GM19467 (cell line): ENCODE measurements around the gene NHSL2.

Experiments used
- ATAC-seq: cut with Tn5 transposase; IDR thresholded peaks from one replicate; pipeline ENCODE4 v1.9.1; 2021; ENCODE audit warnings: mild to moderate bottlenecking, moderate library complexity; ENCODE audit not compliant: unreplicated experiment

Gene NHSL2

GRCh38 chrX:72125331-72126047 lies 214.8 kb downstream of the NHSL2 start:
- no peak for ATAC-seq

- no peak for ATAC-seq
Observed at GRCh38 chrX:72126048-72126415, 215.4 kb downstream of the NHSL2 start.

- peak; percentile 61 for ATAC-seq
Observed at GRCh38 chrX:72126539-72127140, 216.0 kb downstream of the NHSL2 start.

DNA sequence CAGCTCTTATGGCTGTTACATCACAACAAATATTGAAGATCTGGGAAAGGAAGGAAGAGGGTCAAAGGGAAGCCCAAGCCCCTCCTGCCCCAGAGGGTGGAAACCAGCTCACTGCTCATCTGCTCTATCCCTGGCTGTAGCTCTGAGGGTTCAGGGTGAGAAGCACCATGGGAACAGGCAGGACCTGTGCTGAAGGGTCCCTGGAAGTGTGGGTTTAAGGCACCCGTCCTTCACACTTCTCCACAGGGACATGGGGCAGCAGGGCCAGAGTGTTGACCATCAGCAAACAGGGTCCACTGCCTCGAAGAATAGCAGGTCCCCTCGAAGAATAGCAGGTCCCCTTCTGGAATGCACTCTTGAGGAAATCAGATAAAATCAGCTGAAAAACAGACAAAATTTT lies 216.7 kb downstream of the NHSL2 start:
- ATAC-seq, result no peak

DNA sequence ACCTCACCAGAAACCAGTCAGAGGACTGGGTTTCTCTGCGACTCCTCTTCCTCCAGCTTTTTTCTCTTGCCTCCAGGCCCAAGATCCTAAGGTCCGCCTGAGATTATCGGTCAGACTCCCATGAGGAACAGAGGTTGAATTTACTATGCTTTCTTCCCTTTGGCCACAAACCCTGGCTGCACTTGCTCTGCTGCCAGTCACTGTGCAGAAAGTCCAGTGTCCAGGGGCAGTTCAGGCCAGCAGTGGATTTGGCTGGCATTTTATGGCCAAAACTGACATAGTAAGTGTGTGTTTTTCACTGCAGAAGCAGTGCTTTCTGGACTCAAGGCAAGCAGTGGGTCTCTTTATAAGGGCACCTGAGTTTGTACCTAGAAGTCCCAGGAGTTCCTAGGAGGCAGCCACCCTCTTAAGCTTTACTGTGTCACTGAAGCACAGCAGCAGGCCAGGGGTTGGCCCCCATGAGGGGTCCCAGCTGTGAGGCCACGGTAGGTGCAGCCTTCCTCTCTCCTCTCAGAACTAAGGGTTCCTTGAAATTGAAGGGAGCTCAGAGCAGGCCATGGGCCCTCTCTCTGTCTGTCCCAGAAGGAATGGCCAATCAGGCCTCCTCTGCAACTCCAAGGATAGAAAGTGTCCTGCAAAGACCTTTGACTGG lies 217.7 kb downstream of the NHSL2 start:
- ATAC-seq, result no peak

- no peak for ATAC-seq
Observed at GRCh38 chrX:72128881-72129280, 218.2 kb downstream of the NHSL2 start.

GRCh38 chrX:72129661-72130060 lies 219.0 kb downstream of the NHSL2 start:
- no peak for ATAC-seq

- ATAC-seq, result no peak
Observed at GRCh38 chrX:72130156-72130761, 219.6 kb downstream of the NHSL2 start.

DNA sequence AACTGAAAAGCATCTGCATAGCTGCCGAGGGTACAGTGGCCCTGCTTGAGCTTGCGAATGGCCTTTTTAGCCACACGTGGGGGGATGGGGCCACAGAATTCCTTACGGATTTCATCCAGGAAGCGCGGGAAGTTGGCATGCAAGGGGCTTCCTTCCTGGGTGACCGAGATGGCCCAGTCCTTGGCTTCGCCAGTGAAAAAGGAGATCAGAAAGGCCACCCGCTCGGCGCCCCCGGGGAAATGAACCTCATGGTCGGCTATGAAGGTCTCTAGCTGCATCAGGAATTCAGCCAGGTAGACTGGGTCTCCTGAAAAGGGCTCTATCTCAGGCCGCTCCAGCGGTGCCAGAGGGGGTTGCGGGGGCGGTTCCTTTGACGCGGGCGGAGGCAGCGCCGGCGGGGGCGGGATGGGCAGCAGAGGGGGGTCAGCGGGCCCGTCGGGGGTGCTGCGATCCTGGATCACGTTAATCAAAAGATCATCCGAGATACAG lies 220.2 kb downstream of the NHSL2 start:
- no peak for ATAC-seq

- peak; percentile 38 for ATAC-seq
Observed at GRCh38 chrX:72131317-72132294, 221.0 kb downstream of the NHSL2 start, which contains the start of gene RTL5. TSS of gene RTL5 (minus strand) at chrX:72131915.

- no peak for ATAC-seq
Observed at GRCh38 chrX:72132456-72132855, 221.8 kb downstream of the NHSL2 start.

DNA sequence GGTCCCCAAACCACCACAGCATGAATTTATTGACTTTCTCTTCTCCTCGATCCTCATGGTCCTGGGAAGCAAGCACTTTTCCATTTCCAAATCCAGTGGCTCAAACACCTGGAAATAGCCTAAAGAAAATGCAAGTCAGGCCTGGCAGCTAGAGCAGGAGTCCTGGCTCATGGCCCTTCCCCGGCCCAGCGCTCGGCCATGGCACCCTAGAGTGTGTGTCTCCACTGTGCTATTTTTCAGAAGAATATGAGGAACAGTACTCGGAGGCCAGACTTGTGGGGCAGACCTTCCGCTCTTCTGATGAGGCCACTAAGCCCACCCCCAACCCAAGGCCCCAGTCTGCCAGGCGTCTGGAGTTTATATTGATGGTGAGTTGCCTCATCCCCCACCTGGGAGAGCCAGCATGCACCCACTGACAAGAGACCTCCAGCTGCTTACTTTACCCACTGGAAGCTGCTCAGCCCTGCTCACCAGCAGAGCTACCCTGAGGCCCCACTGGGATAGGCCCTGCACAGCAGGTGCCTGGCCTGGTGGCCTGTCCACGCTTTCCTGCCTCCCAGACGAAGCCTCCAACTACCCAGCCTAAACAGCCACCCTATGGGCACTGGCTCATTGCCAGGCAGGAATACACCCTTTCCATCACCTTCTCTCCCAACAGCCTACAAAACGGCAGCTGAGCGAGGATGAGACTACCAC lies 223.4 kb downstream of the NHSL2 start:
- ATAC-seq, result no peak

DNA sequence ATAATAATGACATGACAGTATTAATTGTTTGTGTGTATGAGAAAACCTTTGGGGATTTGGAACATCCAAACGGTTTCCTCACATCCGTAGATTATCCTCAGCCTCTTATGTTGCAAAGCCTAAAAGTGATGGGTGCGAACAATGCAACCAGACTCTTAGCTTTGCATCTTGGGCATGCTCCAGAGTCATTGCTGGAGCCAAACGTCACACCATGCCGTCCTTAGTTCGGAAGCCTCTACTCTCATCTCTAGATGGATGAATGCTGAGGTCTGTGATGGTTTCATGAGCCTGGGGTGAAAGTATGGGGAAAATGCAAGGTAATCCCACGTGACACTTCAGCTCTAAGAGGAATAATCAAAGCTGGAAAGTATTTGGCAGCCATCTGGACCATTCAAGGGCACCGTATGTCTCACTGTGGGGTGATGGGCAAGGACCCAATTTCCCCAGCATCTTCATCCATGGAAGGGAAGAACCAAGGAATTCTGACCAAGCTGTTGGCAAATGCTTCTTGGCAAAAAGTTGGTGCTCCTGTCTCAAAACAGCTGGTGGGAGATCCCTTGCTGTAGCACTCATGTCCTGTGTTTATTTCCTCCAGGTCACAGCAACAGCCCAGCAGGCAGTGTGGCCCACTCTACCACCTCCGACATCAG lies 227.3 kb downstream of the NHSL2 start:
- ATAC-seq, result no peak

- ATAC-seq, result no peak
Observed at GRCh38 chrX:72139538-72139937, 228.9 kb downstream of the NHSL2 start.

DNA sequence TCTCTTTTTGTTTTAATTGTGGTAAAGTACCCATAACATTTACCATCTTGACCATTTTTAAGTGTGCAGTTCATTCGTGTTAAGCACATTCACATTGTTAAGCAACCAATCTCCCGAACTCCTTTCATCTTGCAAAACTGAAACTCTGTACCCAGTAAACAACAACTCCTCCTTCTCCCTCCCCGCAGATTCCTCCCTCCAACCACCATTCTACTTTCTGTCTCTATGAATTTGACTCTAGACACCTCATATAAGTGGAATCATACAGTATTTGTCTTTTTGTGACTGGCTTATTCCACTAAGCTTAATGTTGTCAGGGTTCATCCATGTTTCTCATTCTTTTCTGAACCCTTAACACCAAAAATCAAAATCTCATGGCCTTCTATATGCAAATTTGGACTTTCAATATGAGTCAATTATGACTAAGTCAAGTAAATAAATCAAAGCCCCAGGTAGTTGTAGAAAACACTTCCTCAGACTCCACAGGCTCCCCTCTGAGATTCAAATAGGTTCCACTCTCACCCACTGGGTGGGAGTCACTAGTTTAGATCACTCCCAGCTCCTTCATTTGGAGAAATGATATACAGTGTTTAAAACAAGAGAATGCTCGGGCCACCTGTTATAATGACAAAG lies 230.8 kb downstream of the NHSL2 start:
- ATAC-seq, result no peak

- no peak for ATAC-seq
Observed at GRCh38 chrX:72142094-72142793, 231.6 kb downstream of the NHSL2 start.

DNA sequence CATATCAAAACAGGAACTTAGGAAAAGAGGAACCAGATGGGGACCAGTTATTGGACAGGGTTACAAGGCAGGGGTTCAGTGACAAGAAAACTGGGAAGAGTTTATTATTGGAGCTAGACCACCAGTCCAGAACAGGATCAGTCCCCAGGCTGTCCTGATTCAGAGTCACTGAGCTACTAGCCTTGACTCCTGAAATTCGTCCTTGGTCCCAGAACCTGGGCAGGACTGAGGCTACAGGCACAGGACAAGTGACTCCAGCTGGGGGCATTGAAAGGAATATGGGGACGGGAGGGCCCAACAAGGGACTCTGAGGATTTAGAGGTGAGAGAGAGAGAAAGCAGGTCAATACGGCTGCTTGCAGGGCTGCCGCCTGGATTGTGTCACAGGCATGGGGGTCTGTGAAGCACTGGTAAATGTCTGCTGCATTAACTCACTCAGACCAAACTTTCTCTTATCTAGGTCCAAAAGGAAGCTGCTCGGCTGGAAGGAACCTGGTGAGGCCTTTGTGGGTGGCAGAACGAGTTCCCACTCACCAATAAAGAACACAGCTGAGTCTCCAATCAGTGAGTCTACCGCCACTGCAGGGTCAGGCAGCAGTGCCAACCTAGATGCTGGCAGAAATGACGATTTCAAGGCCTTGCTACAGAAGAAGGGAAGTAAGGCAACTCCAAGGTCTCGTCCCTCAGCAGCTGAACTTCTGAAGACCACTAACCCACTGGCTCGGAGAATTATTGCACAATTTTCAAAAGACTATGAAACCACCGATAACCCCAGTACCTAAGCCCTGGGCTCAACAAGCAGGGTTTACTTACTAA lies 232.4 kb downstream of the NHSL2 start:
- ATAC-seq, result no peak

- ATAC-seq, result no peak
Observed at GRCh38 chrX:72143609-72143907, 232.9 kb downstream of the NHSL2 start.
